ENCODE data around the gene LAMTOR1. TPM values are rescaled to one million over a fixed set of nuclear protein-coding genes. Genes with fewer than 3 reads are reported as not detected.

The LAMTOR1 gene
- total RNA-seq, 1 donor from 2014 or later, result 79.1 TPM

GRCh38 chr11:72124046-72124445 is 20.9 kb upstream of the LAMTOR1 start:
- no peak overlapping the region for H3K4me3 Mint-ChIP-seq
- H3K36me3 Mint-ChIP-seq (ENCODE audit: low read depth), result peaks cover 5% of the 10 kb centered on the region
- TF ChIP-seq, protein P1, sequence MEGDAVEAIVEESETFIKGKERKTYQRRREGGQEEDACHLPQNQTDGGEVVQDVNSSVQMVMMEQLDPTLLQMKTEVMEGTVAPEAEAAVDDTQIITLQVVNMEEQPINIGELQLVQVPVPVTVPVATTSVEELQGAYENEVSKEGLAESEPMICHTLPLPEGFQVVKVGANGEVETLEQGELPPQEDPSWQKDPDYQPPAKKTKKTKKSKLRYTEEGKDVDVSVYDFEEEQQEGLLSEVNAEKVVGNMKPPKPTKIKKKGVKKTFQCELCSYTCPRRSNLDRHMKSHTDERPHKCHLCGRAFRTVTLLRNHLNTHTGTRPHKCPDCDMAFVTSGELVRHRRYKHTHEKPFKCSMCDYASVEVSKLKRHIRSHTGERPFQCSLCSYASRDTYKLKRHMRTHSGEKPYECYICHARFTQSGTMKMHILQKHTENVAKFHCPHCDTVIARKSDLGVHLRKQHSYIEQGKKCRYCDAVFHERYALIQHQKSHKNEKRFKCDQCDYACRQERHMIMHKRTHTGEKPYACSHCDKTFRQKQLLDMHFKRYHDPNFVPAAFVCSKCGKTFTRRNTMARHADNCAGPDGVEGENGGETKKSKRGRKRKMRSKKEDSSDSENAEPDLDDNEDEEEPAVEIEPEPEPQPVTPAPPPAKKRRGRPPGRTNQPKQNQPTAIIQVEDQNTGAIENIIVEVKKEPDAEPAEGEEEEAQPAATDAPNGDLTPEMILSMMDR (conservative IDR thresholded peaks at IDR 0.05), result no peak

GRCh38 chr11:72123117-72123653 is 20.1 kb upstream of the LAMTOR1 start:
- peaks cover 24% of the 10 kb centered on the region for H3K27me3 Mint-ChIP-seq (ENCODE audit: low read depth)
- DNase-seq (ENCODE audit: low read depth, low spot score), result no peak
- TF ChIP-seq, protein P1 (conservative IDR thresholded peaks at IDR 0.05), result no peak
- H3K4me1 Mint-ChIP-seq, result no peaks in the 10 kb centered on the region
- H3K36me3 Mint-ChIP-seq (ENCODE audit: low read depth), result no peaks in the 10 kb centered on the region
- no peak overlapping the region for H3K27ac Mint-ChIP-seq (ENCODE audit: unreplicated experiment)
- no peak overlapping the region for H3K4me3 Mint-ChIP-seq
- H3K9me3 Mint-ChIP-seq, result peaks cover 12% of the 10 kb centered on the region

More at GRCh38 chr11:72124046-72124445, 20.9 kb upstream of the LAMTOR1 start:
- Mint-ChIP-seq H3K4me1 (no peaks in the 10 kb centered on the region), H3K27ac (ENCODE audit: unreplicated experiment) (no peak overlapping the region), H3K27me3 (ENCODE audit: low read depth) (peaks cover 26% of the 10 kb centered on the region), H3K9me3 (peaks cover 18% of the 10 kb centered on the region)
- no peak for DNase-seq (ENCODE audit: low read depth, low spot score)

GRCh38 chr11:72122607-72123006 is 19.5 kb upstream of the LAMTOR1 start:
- Mint-ChIP-seq H3K36me3 (ENCODE audit: low read depth) (no peaks in the 10 kb centered on the region), H3K4me3 (no peak overlapping the region), H3K27ac (ENCODE audit: unreplicated experiment) (no peak overlapping the region), H3K27me3 (ENCODE audit: low read depth) (peaks cover 26% of the 10 kb centered on the region), H3K4me1 (no peaks in the 10 kb centered on the region), H3K9me3 (peaks cover 9% of the 10 kb centered on the region)
- TF ChIP-seq, protein P1 (conservative IDR thresholded peaks at IDR 0.05), result no peak
- DNase-seq (ENCODE audit: low read depth, low spot score), result no peak

DNA sequence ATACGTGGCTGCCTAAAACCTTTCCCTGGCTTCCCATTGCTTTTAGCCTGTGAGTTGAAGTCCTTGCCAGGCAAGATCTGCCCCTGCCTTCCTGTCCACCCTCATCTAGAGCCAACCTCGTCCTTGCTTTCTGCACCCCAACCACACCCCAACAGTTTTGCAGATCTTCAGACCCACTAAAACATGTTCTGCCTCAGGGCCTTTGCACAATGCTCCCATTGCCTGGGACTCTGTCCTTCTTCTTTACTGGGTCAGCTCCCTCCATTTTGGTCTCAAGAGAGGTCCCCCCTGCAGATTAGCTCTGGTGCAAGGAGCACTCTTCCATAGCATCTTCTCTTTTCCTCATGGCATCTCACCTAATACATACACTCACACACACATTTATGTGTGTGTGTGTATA is 17.8 kb upstream of the LAMTOR1 start:
- Mint-ChIP-seq H3K27ac (ENCODE audit: unreplicated experiment) (no peak overlapping the region), H3K36me3 (ENCODE audit: low read depth) (no peaks in the 10 kb centered on the region), H3K4me1 (no peaks in the 10 kb centered on the region), H3K9me3 (peaks cover 7% of the 10 kb centered on the region), H3K4me3 (no peak overlapping the region), H3K27me3 (ENCODE audit: low read depth) (peaks cover 34% of the 10 kb centered on the region)
- no peak for DNase-seq (ENCODE audit: low read depth, low spot score)
- TF ChIP-seq, protein P1 (conservative IDR thresholded peaks at IDR 0.05), result no peak

DNA sequence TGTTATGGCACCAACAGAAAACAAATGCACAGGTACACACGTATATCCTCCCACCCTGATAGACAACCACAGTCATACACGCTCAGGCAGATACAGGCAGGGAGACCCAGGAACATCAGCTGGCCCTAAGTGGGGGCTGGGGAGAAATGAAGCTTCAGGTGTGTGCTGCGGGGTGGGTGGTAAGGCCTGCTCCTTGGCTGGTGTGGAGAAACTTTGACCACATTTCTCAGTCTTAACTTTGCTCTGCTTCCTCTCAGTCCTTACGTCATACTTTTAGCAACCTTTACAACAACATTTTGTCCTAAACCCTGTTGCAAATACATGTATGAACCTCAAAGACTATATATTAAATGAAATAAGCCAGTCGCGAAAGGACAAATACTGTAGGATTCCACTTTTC is 16.1 kb upstream of the LAMTOR1 start:
- Mint-ChIP-seq H3K27ac (ENCODE audit: unreplicated experiment) (peak overlapping the region; percentile 64), H3K9me3 (peaks cover 2% of the 10 kb centered on the region), H3K4me3 (no peak overlapping the region), H3K4me1 (no peaks in the 10 kb centered on the region), H3K27me3 (ENCODE audit: low read depth) (peaks cover 43% of the 10 kb centered on the region), H3K36me3 (ENCODE audit: low read depth) (no peaks in the 10 kb centered on the region)
- no peak for DNase-seq (ENCODE audit: low read depth, low spot score)
- TF ChIP-seq, protein P1 (conservative IDR thresholded peaks at IDR 0.05), result no peak

Data from neural crest cell (in vitro differentiated cells).